NCI-H2029 (cell line): ENCODE measurements around the gene PPIL6.

Source experiments
- DNase-seq: peaks from one replicate; lab custom pipeline; 2025; lab: John Stamatoyannopoulos, UW

Gene PPIL6

DNA sequence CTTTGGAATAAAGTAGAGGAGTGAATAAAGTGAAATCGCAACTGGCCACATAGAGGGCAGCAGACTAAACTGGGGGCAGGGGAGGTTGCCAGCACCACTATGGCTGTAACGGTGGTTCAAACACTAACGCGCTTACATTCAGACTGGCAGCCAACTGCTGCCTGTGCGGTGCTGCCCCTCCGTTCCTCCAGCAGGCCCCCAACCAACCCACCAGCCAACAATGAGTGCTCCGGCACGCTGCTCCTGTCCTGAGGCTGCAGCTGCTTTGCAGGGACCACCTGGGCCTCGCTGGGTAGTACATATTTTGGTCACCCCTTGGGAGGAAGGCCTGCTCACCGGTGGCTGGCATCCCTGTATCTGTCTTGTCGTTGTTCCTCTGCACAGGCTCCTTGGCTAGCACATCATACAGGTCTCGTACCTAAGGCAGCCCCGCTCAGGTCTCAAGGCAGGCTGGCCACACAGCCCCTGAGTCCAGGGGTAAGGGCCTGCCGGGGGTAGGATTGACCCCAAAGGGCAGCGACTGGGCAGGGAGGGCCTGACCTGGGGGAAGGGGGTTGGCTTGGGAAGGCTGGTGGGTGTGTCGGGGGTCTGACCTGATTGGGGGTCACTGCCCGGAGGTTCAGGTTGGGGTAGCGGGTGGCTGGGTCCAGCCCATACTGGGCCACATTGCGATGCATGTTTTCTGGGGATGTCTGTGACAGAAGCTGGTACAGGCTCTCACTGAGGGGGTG is 8.8 kb upstream of the PPIL6 start:
- no peak for DNase-seq

GRCh38 chr6:109448615-109449014 is 8.2 kb upstream of the PPIL6 start:
- no peak for DNase-seq

GRCh38 chr6:109447878-109448555 is 7.6 kb upstream of the PPIL6 start:
- DNase-seq: no peak

- DNase-seq: no peak
Observed at GRCh38 chr6:109447087-109447486, 6.7 kb upstream of the PPIL6 start.

GRCh38 chr6:109446541-109446940 is 6.1 kb upstream of the PPIL6 start:
- no peak for DNase-seq

DNA sequence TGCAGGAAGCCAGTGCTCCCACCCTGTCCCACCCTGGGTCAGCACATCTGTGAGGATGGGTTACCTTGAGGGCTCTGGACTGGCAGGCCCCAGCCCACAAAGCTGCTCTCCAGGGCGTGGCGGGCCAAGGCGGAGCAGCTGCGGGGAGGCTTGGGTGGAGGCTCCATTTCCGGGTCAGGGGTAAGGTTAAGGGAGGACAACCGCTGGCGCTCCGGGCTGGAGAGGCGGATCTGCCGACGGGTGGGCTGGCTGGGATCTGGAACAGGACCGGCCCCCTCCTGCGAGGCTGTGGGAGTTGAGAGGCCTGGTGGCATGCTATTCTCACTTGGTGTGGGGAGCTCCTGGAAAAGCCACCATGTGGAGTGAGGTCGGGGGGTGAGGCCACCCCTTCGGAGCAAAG is 5.6 kb upstream of the PPIL6 start:
- no peak for DNase-seq

DNA sequence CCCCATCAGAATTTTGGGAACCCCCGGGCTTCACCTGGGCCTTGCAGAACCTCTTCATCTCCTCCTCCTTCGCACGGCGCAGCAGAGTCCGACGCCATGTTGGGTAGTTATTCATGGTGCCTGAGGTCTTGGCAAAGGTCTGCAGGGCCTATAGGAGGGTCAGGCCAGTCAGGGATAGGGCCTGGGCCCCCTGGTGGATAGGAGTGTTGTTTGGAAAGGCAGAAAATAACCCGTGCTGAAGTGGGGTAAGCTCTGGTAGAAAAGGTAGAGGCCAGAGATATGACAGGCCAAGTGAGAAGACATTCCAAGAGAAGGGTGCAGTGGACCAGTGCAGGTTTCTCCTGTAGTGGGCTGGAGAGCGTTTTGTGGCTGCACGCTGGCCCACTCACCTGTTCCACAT is 5.0 kb upstream of the PPIL6 start:
- no peak for DNase-seq

DNA sequence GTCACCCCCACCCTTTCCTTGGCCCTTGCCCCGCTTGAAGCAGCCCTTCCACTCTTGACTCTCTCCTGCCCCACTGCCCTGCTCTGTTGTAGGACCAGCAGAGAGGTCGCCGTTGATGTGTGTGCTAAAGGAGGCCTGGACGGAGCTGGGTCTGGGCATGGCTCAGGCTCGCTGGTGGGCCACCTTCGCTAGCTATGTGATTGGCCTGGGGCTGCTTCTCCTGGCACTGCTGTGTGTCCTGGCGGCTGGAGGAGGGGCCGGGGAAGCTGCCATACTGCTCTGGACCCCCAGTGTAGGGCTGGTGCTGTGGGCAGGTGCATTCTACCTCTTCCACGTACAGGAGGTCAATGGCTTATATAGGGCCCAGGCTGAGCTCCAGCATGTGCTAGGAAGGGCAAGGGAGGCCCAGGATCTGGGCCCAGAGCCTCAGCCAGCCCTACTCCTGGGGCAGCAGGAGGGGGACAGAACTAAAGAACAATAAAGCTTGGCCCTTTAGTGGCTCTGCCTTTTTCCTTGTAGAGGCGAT is 3.1 kb upstream of the PPIL6 start:
- no peak for DNase-seq

DNA sequence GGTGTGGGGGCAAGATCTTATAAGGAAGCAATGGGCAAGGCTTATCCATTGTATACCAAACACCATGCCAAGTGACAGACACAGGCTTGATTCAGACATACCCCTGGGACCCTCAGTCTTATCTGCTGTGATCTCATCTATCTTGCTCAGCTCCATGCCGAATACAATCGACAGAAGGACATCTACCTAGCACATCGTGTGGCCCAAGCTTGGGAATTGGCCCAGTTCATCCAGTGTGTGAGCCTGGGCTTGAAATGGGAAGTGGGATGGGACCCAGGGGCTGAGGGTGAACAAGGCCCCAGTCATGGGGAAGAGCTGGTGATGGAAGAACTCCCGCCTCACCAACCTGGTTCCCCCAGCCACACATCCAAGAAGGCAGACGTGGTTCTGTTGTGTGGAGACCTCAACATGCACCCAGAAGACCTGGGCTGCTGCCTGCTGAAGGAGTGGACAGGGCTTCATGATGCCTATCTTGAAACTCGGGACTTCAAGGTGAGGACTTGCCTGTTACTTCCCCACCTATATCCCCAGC is 2.0 kb upstream of the PPIL6 start:
- no peak for DNase-seq

- peak; percentile 45 for DNase-seq
Observed at GRCh38 chr6:109441069-109441816, 815 bp upstream of the PPIL6 start.

DNA sequence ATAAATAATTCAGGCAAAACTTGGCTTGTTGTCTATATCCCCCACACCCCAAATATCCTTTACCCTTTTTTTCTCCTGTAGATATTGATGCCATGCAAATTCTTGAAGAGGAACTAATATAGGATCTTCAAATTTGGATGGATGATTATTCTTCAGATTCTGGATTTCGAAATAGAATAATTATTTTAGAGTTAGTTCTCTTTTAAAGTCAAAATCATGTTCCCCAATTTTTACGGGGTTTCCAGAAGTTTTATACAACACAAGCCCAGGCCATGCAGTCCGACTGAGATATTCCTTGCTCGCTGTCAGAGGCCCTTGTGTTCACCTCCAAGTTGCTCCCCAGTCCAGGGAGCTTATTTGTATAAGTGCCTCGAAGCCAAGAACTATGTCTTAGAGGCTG is 4.4 kb downstream of the PPIL6 start:
- DNase-seq: no peak

GRCh38 chr6:109434456-109434855 is 6.0 kb downstream of the PPIL6 start:
- DNase-seq: no peak

- DNase-seq: no peak
Observed at GRCh38 chr6:109429496-109429895, 10.9 kb downstream of the PPIL6 start.

GRCh38 chr6:109428889-109429477 is 11.4 kb downstream of the PPIL6 start:
- DNase-seq: peak; percentile 25

DNA sequence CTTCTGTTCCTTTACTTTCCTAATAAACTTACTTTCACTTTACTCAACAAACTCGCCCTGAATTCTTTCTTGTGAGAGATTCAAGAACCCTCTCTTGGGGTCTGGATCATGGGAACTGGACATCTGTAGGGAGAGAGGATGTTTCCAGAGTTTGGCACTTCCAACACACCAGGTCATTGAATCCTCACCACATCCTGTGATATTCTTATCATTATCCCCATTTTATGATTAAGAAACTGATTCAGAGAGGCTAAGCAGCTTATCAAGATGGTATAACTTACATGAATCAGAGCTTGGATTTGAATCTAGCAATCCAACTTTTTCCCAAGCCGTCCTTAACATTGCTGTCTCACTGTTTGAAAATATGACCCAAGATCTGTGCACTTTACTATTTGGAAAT is 15.5 kb downstream of the PPIL6 start:
- DNase-seq: no peak

DNA sequence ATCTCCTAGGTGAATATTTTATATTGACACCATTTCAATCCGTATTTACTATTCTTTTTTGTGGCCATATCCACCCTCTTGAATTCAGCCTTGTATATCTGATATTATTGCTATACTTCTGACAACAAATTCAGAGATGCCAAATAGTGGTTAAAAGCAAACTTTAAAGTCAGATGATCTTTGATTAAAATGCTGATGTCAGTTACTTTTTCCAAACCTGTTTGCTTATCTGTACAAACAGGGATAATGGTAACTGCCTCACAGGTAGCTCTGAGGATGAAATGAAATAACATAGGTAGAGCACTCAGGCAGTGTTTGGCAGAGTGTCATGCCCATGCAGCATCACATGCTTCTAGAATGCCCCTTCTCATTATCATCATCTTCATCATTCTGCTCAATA is 19.2 kb downstream of the PPIL6 start:
- no peak for DNase-seq

GRCh38 chr6:109420751-109421150 is 19.7 kb downstream of the PPIL6 start:
- no peak for DNase-seq

GRCh38 chr6:109417646-109418045 is 22.8 kb downstream of the PPIL6 start:
- no peak for DNase-seq

GRCh38 chr6:109411034-109411433 is 29.4 kb downstream of the PPIL6 start:
- no peak for DNase-seq

DNA sequence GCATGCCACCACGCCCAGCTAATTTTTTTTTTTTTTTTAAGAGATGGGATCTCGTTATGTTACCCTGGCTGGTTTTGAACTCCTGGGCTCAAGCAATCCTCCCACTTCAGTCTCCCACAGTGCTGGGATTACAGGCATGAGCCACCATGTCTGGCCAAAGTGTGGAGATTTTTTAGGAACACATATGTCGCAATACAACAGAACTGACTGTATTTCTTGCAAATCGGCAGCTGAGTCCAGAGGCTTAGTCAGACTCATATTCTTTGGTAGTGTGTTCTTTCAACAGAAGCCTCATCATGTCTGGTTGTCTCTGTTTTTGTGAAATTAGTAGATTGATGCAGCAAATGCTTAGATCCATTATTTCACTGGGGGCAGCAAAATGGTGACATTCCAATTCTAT is 34.2 kb downstream of the PPIL6 start:
- DNase-seq: no peak

GRCh38 chr6:109397020-109397419 is 43.4 kb downstream of the PPIL6 start:
- no peak for DNase-seq

DNA sequence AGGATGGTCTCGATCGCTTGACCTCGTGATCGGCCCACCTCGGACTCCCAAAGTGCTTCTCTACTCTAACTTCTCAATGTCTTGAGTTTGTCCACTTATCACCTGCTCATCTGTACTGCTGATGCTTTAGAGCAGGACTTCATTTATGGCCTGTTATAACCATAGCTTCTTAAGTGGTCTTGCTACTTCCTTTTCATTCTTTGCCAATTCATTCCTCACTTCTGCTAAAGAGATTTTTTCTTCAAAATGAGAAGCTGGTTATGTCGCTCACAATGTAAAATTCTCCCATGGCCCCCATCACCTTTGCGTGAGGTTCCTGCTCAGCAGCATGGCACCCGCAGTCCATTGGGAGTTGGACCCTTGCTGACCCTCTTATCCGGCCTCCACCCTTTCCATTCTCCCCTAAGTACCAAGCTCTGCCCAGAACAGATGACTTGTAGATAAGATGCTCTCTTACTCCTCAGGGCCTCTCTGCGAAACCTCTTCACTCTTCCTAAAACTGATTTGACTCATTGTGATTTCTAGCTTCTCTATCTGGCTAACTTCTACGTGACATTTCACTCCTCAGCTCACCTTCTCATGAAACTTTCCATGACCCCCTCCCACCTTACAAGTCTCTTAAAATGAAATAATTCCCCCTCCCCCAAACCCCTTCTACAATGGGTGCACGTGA is 44.2 kb downstream of the PPIL6 start:
- DNase-seq: no peak
